ENCODE data around the gene ATP8A2. TPM values are rescaled to one million over a fixed set of nuclear protein-coding genes. Genes with fewer than 3 reads are reported as not detected.

Gene ATP8A2
- total and polyA plus RNA-seq, 9 donors, result 0.23 to 0.95 (median 0.35) TPM

GRCh38 chr13:26015271-26016125 lies 643.7 kb downstream of the ATP8A2 start:
- no peak for DNase-seq
- intact Hi-C loops (cut with DNase I), result no loop called here

GRCh38 chr13:26016189-26016588 lies 644.4 kb downstream of the ATP8A2 start:
- no peak overlapping the region for H3K27ac ChIP-seq
- H3K9me3 ChIP-seq, result no peaks in the 10 kb centered on the region
- no peak overlapping the region for H3K4me3 ChIP-seq
- no peaks in the 10 kb centered on the region for H3K4me1 ChIP-seq (ENCODE audit: insufficient read depth)
- intact Hi-C loops (cut with DNase I), result no loop called here
- DNase-seq, result no peak
- no peak for TF ChIP-seq EP300 (IDR thresholded peaks at IDR 0.05)
- TF ChIP-seq POLR2A (IDR thresholded peaks at IDR 0.05), result no peak
- no peak for TF ChIP-seq CTCF (IDR thresholded peaks at IDR 0.05)
- H3K36me3 ChIP-seq, result no peaks in the 10 kb centered on the region
- H3K27me3 ChIP-seq, result no peaks in the 10 kb centered on the region
- 70 to 81% (median 74%) methylated on average over 6 of the region's 6 CpGs for WGBS, 3 donors

More at GRCh38 chr13:26015271-26016125, 643.7 kb downstream of the ATP8A2 start:
- TF ChIP-seq CTCF (IDR thresholded peaks at IDR 0.05) (no peak), EP300 (IDR thresholded peaks at IDR 0.05) (no peak), POLR2A (IDR thresholded peaks at IDR 0.05) (no peak)
- Histone ChIP-seq H3K36me3 (no peaks in the 10 kb centered on the region), H3K4me1 (ENCODE audit: insufficient read depth) (no peaks in the 10 kb centered on the region), H3K27me3 (no peaks in the 10 kb centered on the region), H3K27ac (no peak overlapping the region), H3K4me3 (no peak overlapping the region), H3K9me3 (no peaks in the 10 kb centered on the region)
- 17 to 32% (median 23%) methylated on average over 10 of the region's 10 CpGs for WGBS, 3 donors

GRCh38 chr13:26017196-26017921 lies 645.6 kb downstream of the ATP8A2 start:
- Histone ChIP-seq H3K27ac (no peak overlapping the region), H3K4me1 (ENCODE audit: insufficient read depth) (no peaks in the 10 kb centered on the region), H3K36me3 (no peaks in the 10 kb centered on the region), H3K27me3 (no peaks in the 10 kb centered on the region), H3K4me3 (no peak overlapping the region), H3K9me3 (no peaks in the 10 kb centered on the region)
- WGBS, 3 donors, result 39 to 43% (median 43%) methylated on average over 9 of the region's 9 CpGs
- TF ChIP-seq CTCF (IDR thresholded peaks at IDR 0.05) (no peak), POLR2A (IDR thresholded peaks at IDR 0.05) (no peak), EP300 (IDR thresholded peaks at IDR 0.05) (no peak)
- DNase-seq, result no peak
- intact Hi-C loops (cut with DNase I), result no loop called here

- intact Hi-C loops (cut with DNase I), result no loop called here
- H3K27me3 ChIP-seq, result no peaks in the 10 kb centered on the region
- no peaks in the 10 kb centered on the region for H3K9me3 ChIP-seq
- no peaks in the 10 kb centered on the region for H3K36me3 ChIP-seq
- H3K27ac ChIP-seq, result no peak overlapping the region
- TF ChIP-seq CTCF (IDR thresholded peaks at IDR 0.05), result no peak
- TF ChIP-seq POLR2A (IDR thresholded peaks at IDR 0.05), result no peak
- TF ChIP-seq EP300 (IDR thresholded peaks at IDR 0.05), result no peak
- H3K4me3 ChIP-seq, result no peak overlapping the region
- no peaks in the 10 kb centered on the region for H3K4me1 ChIP-seq (ENCODE audit: insufficient read depth)
- 37 to 43% (median 41%) methylated on average over 6 of the region's 6 CpGs for WGBS, 3 donors
- no peak for DNase-seq
Measured at GRCh38 chr13:26017932-26018665, 646.3 kb downstream of the ATP8A2 start.
